HG03039 (cell line): Measurements from ENCODE around the gene ZNF621.
A peak's percentile ranks its signal among the peaks of the same experiment; 100 is the strongest.

ENCODE experiments used
- ATAC-seq: cut with Tn5 transposase; IDR thresholded peaks from one replicate; pipeline ENCODE4 v1.9.1; 2021; ENCODE audit warnings: mild to moderate bottlenecking, moderate library complexity; ENCODE audit not compliant: unreplicated experiment

ZNF621 gene

DNA sequence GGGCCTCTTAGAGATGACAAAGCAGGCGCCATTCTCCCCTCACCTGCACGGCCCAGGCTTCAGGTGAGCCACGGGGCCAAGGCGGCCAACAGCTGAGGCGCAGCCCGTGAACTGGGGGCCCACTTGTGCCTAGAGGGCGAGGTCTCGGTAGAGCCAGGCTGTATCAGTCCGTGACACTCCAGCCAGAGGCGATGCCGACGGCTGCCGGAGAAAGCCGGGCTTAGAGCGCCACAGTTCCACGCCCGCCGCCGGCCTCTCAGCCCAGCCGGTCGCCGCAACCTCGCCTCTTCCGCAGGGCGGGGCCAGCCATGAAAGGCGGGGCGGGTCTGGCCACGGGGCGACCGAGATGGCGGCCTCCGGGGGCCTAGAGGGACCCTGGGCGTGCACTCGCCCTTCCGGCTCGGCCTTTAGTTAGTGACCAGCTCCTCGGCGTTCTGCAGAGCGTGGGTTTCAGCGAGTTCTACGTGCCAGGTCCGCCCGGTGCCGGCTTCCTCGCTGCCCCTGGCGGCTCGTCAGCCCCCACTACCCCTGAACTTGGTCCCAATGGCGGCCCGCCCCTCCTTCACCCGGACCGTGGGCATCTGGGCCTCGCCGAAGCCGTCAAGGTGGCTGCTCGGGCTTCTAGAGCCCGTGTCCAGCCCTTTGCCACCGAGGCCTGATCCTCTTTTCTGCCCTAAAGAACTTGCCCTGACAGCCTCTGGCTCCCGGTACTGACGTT lies at the start of gene ZNF621:
ZNF621 (plus strand) TSS at position 393 of the 718 bp plus-strand sequence. CDS start 881 bp downstream, outside the sequence.
- ATAC-seq = peak; percentile 98

DNA sequence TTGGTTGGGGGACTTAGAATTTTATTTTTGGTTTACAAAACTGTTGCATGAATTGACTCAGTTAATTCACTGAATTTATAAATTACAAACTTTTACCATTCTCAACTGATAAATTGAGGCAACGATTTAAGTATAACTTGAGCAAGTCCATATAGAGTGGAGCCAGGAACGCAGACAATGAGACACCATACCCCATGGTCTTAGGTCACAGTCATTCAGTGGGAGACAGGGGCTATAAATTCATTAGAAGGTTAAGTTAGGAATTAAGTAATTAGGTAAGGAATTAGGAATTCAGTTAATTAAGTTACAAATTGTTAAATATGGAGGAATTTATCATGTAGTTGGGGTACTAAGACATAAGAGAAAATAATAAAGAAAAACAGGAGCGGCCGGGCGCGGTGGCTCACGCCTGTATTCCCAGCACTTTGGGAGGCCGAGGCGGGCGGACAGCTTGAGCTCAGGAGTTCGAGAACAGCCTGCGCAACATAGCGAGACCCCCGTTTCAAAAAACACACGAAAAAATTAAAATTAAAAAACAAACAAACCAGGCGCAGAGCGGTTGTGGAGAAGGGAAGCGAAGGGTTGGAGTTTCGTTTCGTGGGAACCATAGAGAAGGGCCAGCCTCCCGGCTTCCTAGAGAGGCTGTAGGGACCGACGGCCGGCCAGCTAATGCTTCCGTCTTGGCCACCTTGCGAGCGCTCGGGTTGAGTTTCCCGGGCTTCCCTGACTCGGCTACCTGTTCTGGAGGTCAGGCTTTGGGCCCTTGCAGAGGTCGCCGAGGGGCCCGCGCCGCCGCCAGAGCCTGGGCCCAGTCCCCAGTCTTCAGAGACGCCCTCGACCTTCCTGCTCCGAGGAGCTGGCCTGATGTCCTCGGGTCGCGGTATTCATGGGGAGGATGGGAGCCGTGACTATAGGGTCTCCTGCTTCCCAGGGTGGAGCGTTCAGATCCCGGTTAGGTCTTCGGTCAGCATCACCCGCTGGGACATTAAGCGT lies 48.0 kb upstream of the ZNF621 start, which contains the start of gene ZNF619:
ZNF619 (plus strand) TSS at position 645 of the 993 bp plus-strand sequence. CDS start 858 bp downstream, outside the sequence.
- peak; percentile 80 for ATAC-seq

DNA sequence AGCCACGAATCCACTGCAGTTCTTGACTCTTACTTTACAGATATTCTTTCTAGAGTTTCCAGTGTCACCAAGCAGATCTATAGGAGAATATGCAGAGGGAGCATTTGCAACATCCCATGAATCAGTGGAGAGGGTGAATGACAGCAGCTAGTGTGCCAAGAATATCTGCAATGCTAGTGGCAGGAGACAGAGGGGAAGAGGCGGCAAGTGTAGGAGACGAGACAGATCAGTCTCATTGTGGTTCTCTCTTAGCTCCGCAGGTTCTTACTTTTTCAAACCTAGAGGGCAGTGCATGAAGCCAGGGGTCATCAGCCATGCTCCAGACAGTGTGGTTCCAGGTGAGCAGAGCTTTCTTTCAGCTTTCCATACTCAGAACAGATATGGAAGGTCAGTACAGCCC lies 47.1 kb upstream of the ZNF621 start:
- no peak for ATAC-seq

DNA sequence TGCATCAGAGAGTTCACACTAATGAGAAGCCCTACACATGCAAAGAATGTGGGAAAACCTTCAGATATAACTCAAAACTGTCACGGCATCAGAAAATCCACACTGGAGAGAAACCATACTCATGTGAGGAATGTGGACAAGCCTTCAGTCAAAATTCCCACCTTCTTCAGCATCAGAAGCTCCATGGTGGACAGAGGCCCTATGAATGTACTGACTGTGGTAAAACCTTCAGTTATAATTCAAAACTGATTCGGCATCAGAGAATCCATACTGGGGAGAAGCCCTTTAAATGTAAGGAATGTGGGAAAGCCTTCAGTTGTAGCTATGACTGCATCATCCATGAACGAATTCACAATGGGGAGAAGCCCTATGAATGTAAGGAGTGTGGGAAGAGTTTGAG lies 37.6 kb upstream of the ZNF621 start:
- no peak for ATAC-seq

- no peak for ATAC-seq
Observed at GRCh38 chr3:40490916-40491315, 33.8 kb upstream of the ZNF621 start.

GRCh38 chr3:40494698-40495097 lies 30.1 kb upstream of the ZNF621 start:
- no peak for ATAC-seq

GRCh38 chr3:40497288-40497687 lies 27.5 kb upstream of the ZNF621 start:
- ATAC-seq = no peak

DNA sequence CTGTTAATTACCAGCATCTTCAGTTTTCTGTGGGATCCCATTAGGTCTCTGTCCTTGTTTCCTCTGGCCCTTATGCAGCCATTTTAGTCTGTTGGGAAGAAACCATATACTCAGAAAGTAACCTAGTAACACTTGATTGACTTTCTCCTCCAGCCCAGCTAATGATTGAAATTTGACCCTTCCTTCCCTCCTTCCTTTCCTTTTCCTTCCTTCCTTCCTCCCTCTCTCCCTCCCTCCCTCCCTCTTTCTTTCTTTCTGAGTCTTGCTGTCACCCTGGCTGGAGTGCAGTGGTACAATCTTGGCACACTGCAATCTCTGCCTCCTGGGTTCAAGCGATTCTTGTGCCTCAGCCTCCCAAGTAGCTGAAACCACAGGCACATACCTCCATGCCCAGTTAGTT lies 24.8 kb upstream of the ZNF621 start:
- ATAC-seq = no peak

- ATAC-seq = no peak
Observed at GRCh38 chr3:40502034-40502433, 22.7 kb upstream of the ZNF621 start.

GRCh38 chr3:40504636-40505430 lies 19.9 kb upstream of the ZNF621 start:
- ATAC-seq = no peak

- ATAC-seq = peak; percentile 61
Observed at GRCh38 chr3:40505599-40506462, 18.9 kb upstream of the ZNF621 start, which contains the start of gene ZNF620. TSS of gene ZNF620 (plus strand) at chr3:40506039. CDS start at chr3:40506353, 314 bp downstream.

GRCh38 chr3:40511031-40511718 lies 13.6 kb upstream of the ZNF621 start:
- ATAC-seq = no peak

DNA sequence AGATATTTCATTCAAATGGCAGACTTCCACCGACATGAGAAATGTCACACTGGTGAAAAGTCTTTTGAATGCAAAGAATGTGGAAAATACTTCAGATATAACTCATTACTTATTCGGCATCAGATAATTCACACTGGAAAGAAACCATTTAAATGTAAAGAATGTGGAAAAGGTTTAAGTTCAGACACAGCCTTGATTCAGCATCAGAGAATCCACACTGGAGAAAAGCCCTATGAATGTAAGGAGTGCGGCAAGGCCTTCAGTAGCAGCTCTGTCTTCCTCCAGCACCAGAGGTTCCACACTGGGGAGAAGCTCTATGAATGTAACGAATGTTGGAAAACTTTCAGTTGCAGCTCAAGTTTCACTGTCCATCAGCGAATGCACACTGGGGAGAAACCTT lies 8.6 kb upstream of the ZNF621 start:
- no peak for ATAC-seq

GRCh38 chr3:40518067-40518466 lies 6.7 kb upstream of the ZNF621 start:
- no peak for ATAC-seq

DNA sequence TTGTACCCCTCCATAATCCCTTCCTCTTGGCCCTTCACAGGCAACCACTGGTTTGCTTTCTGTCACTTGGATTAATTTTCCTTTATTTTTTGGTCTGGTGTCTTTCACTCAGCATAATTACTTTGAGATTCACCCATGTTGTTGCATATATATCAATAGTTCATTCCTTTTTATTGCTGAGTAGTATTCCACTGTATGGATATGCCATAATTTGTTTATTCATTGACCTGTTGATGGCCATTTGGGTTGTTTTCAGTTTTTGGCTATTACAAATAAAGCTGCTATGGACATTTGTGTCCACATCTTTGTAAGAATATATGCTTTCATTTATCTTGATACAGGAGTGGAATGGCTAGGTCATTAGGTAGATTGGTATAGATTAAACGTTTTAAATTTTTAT lies 5.9 kb upstream of the ZNF621 start:
- no peak for ATAC-seq

DNA sequence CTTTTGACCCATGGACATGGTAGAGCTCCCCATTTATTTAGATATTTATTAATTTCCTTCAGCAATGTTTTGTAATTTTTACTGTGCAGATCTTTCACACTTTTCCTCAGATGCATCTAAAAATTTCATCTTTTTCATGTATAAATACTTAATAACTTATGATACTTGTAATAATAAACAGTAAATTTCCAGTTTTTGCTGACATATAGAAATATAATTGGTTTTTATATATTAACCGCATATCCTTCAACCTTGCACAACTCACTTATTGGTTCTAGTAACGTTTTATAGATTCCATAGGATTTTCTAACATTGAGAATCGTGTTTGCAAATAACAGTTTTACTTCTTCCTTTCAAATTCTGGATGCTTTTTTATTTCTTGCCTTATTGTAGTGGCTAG lies 3.5 kb upstream of the ZNF621 start:
- no peak for ATAC-seq

DNA sequence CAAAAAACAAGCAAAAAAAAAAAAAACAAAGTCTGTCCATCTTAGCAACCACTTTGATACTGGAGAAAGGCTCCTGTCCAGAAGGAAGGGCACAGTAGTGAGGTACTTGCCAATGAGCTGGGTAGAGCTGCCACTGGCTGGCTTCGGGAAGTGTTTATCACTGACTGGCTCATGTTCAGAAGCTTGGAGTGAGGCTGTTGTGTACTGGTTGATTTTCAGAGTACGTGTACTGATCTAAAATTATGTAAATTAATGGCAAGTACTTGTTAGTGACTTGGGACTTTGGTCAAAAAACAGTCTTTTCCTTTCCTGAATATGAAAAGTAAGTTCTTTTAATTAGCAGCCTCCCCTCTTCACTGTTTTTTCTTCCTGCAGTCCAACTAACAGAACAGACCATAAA lies 979 bp upstream of the ZNF621 start:
- no peak for ATAC-seq

DNA sequence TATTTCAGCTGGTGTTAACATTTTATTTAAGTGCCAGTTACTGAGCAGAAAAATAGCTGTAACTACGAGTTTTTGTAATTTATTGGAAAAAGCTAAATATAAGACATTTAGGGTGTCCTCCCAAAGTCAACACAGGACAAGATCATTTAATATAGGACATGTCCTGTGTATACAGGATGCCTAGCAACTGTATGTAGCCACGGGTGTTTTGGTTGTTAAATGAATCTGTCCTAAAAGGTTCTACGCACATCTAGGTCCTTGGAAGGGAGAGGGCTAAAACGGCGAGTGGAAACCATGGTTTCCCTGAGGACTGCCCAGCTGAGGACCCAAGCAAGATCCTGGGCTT lies 565 bp upstream of the ZNF621 start:
- no peak for ATAC-seq

- no peak for ATAC-seq
Observed at GRCh38 chr3:40528426-40528825, 3.7 kb downstream of the ZNF621 start.
